K562 (cell line): ENCODE results near the gene SDCCAG8.

Source experiments
- E2F6 ChIP-seq, 2 experiments: IDR thresholded peaks; 2 replicates each; pipeline ENCODE4 v1.6.1; 2011; ENCODE audit warnings: borderline replicate concordance in 1 of 2, control low read depth in 1 of 2, low read depth in 1 of 2, low read length in 1 of 2, mild to moderate bottlenecking in 1 of 2, mixed read lengths in 1 of 2, moderate library complexity in 1 of 2; ENCODE audit not compliant: insufficient read depth in 1 of 2, insufficient read length in 1 of 2, poor library complexity in 1 of 2, severe bottlenecking in 1 of 2; ENCODE audit errors: extremely low read depth in 1 of 2
- IRF9 ChIP-seq: fragments of 450-650 bp; IDR thresholded peaks from 2 replicates; pipeline ENCODE4 v1.6.1; 2016; ENCODE audit warnings: missing biosample characterization, missing genetic modification characterization
- JUND ChIP-seq, 2 experiments: IDR thresholded peaks; 2 replicates in 1 of 2; 3 replicates in 1 of 2; pipeline ENCODE4 v1.6.1; 2011; ENCODE audit warnings: borderline replicate concordance in 2 of 2, low read depth in 2 of 2, low read length in 2 of 2, improper control_type of control experiment in 1 of 2, missing biosample characterization in 1 of 2, missing genetic modification characterization in 1 of 2, missing genetic modification reagents in 1 of 2
- POLR2AphosphoS5 ChIP-seq: IDR thresholded peaks from 2 replicates; pipeline ENCODE4 v1.6.1; 2011; ENCODE audit warnings: mild to moderate bottlenecking, low read depth, low read length, moderate library complexity; ENCODE audit not compliant: control insufficient read depth, insufficient read depth
- TAF1 ChIP-seq: IDR thresholded peaks from 2 replicates; pipeline ENCODE4 v1.6.1; 2011; ENCODE audit warnings: mild to moderate bottlenecking, low read length, moderate library complexity; ENCODE audit not compliant: insufficient read depth, control insufficient read depth, severe bottlenecking; ENCODE audit errors: extremely low read depth

GRCh38 chr1:243440406-243440805, 184.6 kb downstream of the SDCCAG8 start:
- no peak for TF ChIP-seq POLR2AphosphoS5
- no peak for TF ChIP-seq TAF1
- TF ChIP-seq IRF9 (tag) = no peak
- TF ChIP-seq JUND (IDR thresholded peaks at IDR 0.05; ENCODE audit: borderline replicate concordance, low read depth, low read length) = no peak
- no peak for TF ChIP-seq JUND (tag; IDR thresholded peaks at IDR 0.05; ENCODE audit: borderline replicate concordance, low read depth, low read length)
- no peak for TF ChIP-seq E2F6 (IDR thresholded peaks at IDR 0.05; ENCODE audit: borderline replicate concordance in 1 of 2, extremely low read depth in 1 of 2, insufficient read depth in 1 of 2, insufficient read length in 1 of 2, low read depth in 1 of 2, low read length in 1 of 2, poor library complexity in 1 of 2, severe bottlenecking in 1 of 2)
